Neural progenitor cell (in vitro differentiated cells): Measurements from ENCODE around the gene INPP5D.
"Not testable (repeated sequence)": the region's sequence is repeated elsewhere in the genome, so short reads cannot be mapped to it uniquely, and the experiment has no call there.

Source experiments
- CTCF ChIP-seq: fragments of 200-600 bp; sonication (generic); IDR thresholded peaks from 2 replicates; pipeline ENCODE4 v1.5.1; 2017; ENCODE audit warnings: antibody characterized with exemption, mild to moderate bottlenecking
- EZH2 ChIP-seq: fragments of 200-600 bp; sonication (generic); IDR thresholded peaks from 2 replicates; pipeline ENCODE4 v1.6.1; 2017; ENCODE audit warnings: antibody characterized with exemption, mild to moderate bottlenecking, moderate library complexity
- EZH2phosphoT487 ChIP-seq: fragments of 200-600 bp; sonication (generic); IDR thresholded peaks from 2 replicates; pipeline ENCODE4 v1.6.1; 2017; ENCODE audit warnings: antibody characterized with exemption

- not testable (repeated sequence) for TF ChIP-seq CTCF, EZH2phosphoT487, EZH2
These were observed 40.5 kb upstream of the INPP5D start for GRCh38 chr2:233019610-233020009.
